NCI-H510A (cell line): ENCODE results near the gene NSDHL.
"Not testable (repeated sequence)": the region's sequence is repeated elsewhere in the genome, so short reads cannot be mapped to it uniquely, and the experiment has no call there.

Source experiments
- DNase-seq: peaks from one replicate; lab custom pipeline; 2025; lab: John Stamatoyannopoulos, UW

The NSDHL gene

DNA sequence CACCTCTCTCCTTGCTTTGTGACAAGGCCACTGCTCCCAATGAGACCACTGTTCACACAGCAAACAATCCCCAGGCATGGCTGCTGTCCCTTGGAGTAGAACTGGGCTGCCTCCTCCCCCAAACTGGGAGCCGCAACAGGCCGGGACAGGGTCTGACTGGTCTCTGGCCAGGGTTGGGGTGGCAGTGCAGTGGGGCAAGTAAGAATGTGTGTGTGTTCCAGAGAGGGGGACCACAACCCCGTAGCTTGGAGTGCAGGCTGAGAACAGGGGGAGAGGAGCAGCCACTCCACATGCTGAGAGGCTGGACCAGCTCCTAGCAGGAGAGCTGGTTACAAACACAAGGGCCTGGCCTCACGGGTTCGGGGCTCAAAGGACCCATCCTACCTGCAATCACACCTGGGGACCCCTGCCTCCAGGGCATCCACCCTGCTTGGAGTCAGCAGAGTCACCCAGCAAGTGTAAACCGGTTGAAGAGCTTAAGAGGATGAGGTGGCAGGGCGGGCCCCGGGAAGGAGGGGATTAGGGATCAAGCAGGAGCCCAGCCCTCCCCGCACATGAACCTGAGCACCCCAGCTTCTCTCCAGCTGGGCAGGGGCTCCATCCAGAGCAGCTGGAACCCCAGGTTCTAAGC is 63.2 kb downstream of the NSDHL start:
- no peak for DNase-seq

- no peak for DNase-seq
These were observed 64.3 kb downstream of the NSDHL start for GRCh38 chrX:152895121-152895520.

DNA sequence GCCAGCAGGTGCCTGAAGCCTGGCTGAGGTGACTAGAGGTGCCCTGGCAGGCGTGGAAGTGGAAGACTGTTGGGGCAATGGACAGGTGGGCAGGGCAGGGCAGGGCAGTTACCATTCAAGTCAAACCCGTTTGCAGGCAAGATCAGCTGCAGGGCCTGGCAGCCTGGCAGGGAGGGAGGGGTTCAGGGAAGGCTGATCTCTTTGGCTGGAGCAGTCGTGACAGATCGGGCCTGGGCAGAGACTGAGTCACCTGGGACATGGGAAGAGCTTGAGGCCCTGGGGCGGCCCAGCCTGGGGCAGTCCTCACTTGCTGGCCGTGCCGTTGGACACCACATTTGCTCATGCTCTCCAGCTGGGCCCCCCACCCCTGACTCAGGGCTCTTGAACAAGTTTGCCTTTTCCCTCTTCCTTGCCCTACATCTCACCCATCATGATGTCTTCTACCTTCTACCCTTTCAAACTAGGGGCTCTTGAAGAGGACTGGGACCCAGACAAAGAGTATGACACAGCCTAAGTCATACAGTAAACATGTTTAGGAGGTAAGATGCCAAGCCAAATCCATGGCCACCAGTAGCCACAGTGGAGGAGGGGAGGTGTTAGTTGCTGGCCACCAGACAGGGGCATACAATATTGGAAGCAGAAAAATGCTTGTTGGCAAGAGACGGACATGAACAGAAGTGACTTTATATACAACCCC is 65.0 kb downstream of the NSDHL start:
- DNase-seq = no peak

GRCh38 chrX:152896450-152896849 is 65.6 kb downstream of the NSDHL start:
- DNase-seq = no peak

GRCh38 chrX:152897222-152898131 is 66.6 kb downstream of the NSDHL start, which contains the start of gene ZNF185:
ZNF185 (plus strand) TSS chrX:152898067; CDS start chrX:152914490, 16,423 bp downstream.
- DNase-seq = peak; percentile 24

DNA sequence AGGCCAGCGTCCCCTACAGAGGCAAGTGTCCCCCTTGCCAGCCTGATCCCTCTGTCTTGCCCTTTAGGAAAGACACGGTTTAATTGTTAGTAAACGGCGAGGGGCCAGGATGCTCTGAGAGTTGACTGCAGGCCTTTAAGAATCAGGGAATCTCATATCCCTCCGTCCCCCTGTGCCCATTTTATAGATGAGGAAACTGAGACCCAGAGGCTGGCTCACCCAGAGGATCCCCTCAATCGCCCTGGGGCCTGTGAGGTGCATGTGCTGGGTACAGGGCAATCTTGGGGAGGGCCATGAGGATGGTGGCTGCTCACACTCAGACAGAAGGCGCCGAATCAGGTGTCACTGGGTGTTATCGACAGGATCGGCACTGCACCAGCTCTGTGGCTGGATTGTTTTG is 67.6 kb downstream of the NSDHL start:
- DNase-seq = no peak

DNA sequence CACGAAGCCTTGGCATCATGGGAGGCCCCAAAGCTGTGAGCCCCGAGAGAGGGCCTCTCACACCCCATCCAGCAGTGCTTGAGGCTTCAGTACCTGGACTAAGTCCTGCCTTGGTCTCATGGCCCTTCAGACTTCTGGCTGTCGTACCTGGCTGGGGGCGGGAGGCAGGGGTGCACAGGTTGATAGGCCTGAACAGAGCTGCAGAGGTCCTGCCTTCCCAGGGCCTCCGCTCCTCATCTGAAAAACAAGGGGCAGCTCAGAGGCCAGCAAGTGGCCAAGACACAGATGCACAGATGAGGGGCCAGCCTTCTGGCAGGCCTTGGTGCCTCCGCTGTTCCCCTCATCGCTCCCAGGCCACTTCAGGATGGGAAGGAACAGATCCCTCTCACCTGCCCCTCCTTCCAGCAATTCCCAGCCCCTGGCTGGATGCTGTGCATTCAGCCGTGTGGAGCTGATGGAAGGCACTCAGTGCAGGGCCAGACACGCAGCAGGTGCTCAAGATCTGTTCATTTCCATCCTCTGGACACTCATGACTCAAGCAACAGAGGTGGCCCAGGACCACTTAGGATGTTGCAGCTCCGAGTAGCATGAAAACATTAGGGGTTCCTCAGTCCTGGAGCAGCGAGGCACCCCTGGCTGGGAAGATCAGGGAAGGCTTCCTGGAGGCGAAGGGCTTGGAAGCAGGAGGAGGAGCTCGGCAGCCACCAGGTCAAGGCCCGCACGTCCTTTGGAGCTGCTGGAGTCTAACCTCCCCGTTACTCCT is 68.4 kb downstream of the NSDHL start:
- DNase-seq = no peak

DNA sequence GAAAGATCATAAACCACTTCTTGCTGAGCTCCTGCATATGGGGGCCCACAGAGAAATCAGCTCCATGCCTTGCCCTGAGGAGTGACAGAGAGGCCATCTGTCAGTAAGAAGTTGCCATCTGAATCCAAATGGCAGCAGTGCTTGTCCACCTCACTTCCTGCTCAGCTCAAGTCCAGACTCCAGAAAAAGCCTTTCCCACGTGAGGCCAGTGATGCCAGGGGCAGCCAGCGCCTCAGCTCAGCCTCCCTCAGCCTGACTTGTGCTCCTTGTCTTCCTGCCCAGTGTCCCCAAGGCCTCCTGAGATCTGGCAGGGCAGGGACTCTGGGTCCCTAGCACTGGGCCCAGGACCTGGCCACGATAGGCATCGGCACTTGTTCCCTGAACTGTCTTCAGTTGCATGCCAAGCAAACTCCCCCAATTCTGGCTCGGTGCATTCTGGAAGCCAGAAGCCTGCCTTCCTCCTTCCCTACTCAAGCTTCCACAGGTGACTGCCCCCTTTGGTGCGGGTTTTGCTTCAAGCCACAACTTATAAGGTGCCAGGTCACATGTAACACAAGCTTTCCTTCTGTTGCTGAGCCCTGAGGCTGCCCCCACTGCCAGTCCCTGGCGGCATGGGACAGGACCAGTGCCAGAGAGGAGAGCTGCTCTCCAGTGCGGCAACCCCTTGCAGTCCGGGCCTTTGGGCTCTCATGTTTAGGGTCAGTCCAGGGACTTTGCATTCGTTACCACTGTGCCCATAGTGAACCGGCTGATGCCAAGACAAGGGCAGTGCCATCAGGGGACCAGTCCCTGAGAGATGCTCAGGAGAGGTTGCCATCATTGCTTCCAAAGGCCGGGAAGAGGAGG is 69.2 kb downstream of the NSDHL start:
- no peak for DNase-seq

DNA sequence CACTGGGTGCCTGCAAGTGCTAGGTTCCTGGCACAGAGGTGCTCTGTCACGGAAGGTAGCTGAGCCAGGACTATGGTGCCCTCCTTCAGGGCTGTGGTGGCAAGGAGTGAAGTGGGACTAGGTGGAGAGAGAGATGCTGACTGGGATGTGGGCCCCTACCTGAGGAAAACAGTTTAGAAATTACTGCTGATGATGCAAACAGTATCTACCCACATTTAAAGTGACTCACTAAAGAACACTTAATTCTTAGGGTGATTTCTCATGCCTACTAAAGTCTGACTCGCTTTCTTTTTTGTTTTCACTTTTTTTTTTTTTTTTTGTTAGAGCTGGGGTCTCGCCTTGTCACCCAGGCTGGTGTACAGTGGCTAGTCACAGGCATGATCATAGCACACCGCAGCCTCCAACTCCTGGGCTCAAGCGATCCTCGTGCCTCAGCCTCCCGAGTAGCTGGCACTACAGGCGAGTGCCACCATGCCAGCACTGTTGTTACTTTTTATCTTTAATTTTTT is 70.1 kb downstream of the NSDHL start:
- no peak for DNase-seq

- no peak for DNase-seq
These were observed 71.1 kb downstream of the NSDHL start for GRCh38 chrX:152901816-152902501.

DNA sequence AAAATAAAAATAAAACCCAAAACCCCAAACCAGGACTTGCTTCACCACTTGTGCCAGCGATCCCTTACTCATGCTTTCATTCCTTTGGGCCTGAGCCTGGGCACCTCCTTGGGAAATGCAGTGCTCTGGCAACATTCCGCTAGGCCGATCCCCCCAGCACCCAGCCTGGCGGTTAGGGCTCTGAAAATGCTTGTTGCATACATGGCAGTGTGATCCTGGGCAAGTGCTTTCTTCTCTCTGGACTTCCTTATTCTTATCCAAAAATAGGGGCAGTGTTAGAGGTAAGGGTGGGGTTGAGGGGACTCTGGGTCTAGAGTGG is 71.6 kb downstream of the NSDHL start:
- no peak for DNase-seq

DNA sequence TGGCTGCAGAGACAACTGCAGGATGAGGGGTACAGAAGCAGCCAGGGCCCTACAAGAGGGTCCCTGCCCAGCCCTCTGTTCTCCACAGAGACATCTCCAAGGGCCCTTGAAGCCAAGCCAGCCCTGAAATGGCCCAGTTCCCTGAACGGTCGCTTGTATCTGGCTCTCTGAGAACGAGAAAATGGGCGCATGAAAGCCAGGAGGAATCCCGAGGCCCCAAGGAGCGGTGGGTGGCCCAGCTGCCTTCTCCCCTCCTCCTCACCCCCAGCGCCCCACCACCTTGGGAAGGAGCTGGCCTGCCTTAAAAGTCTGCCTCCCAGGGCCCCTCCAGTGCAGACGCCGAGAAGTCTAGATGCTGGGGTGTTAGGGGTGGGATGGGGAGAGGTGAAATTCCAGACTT is 72.7 kb downstream of the NSDHL start:
- DNase-seq = no peak

- peak; percentile 3 for DNase-seq
These were observed 73.6 kb downstream of the NSDHL start for GRCh38 chrX:152904151-152905080.

GRCh38 chrX:152905081-152905420 is 74.2 kb downstream of the NSDHL start:
- DNase-seq = no peak

DNA sequence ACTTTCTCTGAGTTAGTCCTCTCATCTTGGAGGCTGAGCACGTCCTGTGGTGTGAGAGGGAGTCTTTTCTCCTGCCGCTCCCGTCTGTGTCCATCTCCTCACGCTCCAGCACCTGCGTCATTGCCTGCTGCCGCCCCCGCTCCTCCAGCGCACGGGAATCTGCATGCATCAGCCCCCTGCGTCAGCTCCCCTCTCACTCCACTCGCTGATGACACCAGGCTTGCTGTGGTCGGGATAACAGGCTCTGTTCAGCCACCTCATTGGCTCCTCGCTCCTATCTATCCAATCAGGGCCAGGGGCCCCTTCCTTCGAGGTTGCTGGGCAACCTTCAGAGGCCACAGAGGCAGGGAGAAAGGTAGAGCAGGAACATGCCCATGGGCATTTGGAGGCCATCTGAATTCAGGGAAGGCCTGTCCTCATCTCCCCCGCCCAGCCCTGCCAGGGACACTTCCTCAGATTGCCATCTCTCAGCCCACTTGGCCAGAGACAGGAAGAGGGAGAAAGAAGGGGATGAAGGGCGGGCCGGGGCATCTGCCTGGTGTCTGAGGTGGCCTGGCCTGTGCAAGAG is 76.3 kb downstream of the NSDHL start:
- peak; percentile 6 for DNase-seq

DNA sequence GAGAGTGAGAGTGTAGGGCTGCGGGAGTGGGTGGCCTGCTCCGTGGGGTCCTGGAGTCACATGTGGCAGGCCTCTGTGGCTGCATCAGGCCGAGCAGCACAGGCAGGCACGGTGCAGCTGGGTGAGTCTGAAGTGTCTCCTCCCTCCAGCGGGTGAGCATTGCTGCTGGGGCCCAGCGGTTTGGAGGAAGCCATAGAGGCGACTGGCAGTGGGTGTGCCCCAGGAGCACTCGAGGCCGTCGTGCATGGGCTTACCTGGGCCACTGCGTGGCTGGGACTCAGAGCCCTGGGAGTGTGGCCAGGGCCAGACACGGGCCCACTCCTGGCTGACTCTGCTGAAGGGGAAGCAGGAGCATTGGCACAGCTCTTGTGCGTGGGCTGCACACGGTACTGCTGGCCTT is 77.6 kb downstream of the NSDHL start:
- DNase-seq = no peak

DNA sequence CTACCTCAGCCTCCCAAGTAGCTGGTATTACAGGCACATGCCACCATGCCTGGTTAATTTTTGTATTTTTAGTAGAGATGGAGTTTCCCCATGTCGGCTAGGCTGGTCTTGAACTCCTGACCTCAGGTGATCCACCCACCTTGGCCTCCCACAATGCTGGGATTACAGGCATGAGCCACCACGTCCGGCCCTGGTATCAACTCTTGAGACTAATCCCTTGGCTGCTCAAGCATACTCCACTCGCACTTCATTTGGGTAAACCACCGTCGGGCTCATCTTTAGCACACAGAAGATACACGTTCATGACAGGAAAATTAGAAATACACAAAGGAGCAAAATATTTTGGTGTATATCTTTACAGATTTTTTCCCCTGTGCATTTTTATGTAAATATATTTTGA is 79.2 kb downstream of the NSDHL start:
- DNase-seq = not testable (repeated sequence)

DNA sequence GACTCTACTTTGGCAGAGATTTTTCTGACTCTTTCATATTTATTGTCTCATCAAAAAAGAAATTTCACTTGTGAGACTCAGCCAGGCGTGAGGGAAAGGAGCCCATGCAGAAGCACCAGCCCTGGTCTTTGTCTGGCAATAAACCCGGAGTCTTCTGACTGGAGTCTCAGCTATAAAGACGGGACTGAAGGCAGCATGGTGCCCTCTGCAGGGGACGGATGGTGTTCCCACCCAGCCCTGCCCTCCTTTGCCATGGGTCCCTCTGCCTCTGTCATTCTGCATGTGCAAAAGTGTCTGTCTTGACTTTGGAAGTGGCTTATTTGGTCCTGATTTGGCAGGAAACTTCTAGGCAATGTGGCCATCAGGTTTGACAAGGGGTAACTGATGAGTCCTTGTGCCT is 81.2 kb downstream of the NSDHL start:
- DNase-seq = no peak

GRCh38 chrX:152912641-152913040 is 81.8 kb downstream of the NSDHL start:
- DNase-seq = no peak
